Liver (tissue), 9 donors: ENCODE measurements around the gene NTN3. TPM values are rescaled to one million over a fixed set of nuclear protein-coding genes. Genes with fewer than 3 reads are reported as not detected.

ENCODE experiments used
- DNase-seq: peaks from one replicate; pipeline ENCODE4 v3.0.0-alpha.2; 2017; ENCODE audit warnings: low spot score
- H3K27ac ChIP-seq, 2 donors: one replicate each; pipeline ENCODE4 v1.7.0; 2013; ENCODE audit warnings: inconsistent platforms in 2 of 2, low read length in 2 of 2, control low read depth in 1 of 2, low read depth in 1 of 2, mild to moderate bottlenecking in 1 of 2
- H3K27me3 ChIP-seq, 4 donors: one replicate each; pipeline versions ENCODE4 v1.6.1 to v1.7.0; 2013; ENCODE audit warnings: low read length in 3 of 4, inconsistent platforms in 1 of 4, mild to moderate bottlenecking in 1 of 4, moderate library complexity in 1 of 4; ENCODE audit not compliant: control insufficient read depth in 4 of 4, insufficient read depth in 4 of 4
- H3K36me3 ChIP-seq, 4 donors: one replicate each; pipeline versions ENCODE4 v1.6.1 to v1.7.0; 2013; ENCODE audit warnings: low read length in 3 of 4, mild to moderate bottlenecking in 3 of 4, low read depth in 1 of 4, moderate library complexity in 1 of 4; ENCODE audit not compliant: control insufficient read depth in 4 of 4, insufficient read depth in 3 of 4
- H3K4me1 ChIP-seq, 4 donors: one replicate each; pipeline versions ENCODE4 v1.6.1 to v1.7.0; 2013; ENCODE audit warnings: low read length in 3 of 4, mild to moderate bottlenecking in 3 of 4, moderate library complexity in 1 of 4; ENCODE audit not compliant: control insufficient read depth in 4 of 4, insufficient read depth in 4 of 4
- H3K4me3 ChIP-seq, 3 donors: one replicate each; pipeline versions ENCODE4 v1.6.1 to v1.7.0; 2013; ENCODE audit warnings: low read length in 3 of 3, control low read depth in 1 of 3, low read depth in 1 of 3, mild to moderate bottlenecking in 1 of 3
- H3K9ac ChIP-seq, 2 donors: one replicate each; pipeline ENCODE4 v1.7.0; 2013; ENCODE audit warnings: low read length in 2 of 2, mild to moderate bottlenecking in 2 of 2, moderate library complexity in 2 of 2, control low read depth in 1 of 2, low read depth in 1 of 2
- H3K9me3 ChIP-seq, 4 donors: one replicate each; pipeline versions ENCODE4 v1.6.1 to v1.7.0; 2013; ENCODE audit warnings: low read length in 3 of 4; ENCODE audit not compliant: control insufficient read depth in 4 of 4
- ATF3 ChIP-seq: IDR thresholded peaks from 2 replicates; pipeline ENCODE4 v1.6.1; 2016; ENCODE audit warnings: antibody characterized with exemption
- CTCF ChIP-seq: fragments of 150-350 bp; IDR thresholded peaks from 2 replicates; pipeline ENCODE4 v1.5.1; 2017; ENCODE audit warnings: improper control_type of control experiment, low read depth, low read length; ENCODE audit not compliant: missing input control
- FOXA1 ChIP-seq: IDR thresholded peaks from 2 replicates; pipeline ENCODE4 v1.6.1; 2016; ENCODE audit warnings: antibody characterized with exemption
- HNF4A ChIP-seq, 2 donors: conservative IDR thresholded peaks; 2 replicates each; pipeline ENCODE4 v1.6.1; 2016; ENCODE audit warnings: antibody characterized with exemption in 2 of 2, mild to moderate bottlenecking in 2 of 2
- HNF4G ChIP-seq: IDR thresholded peaks from 2 replicates; pipeline ENCODE4 v1.6.1; 2016; ENCODE audit warnings: antibody characterized with exemption
- JUND ChIP-seq, 2 donors: IDR thresholded peaks; 2 replicates each; pipeline ENCODE4 v1.6.1; 2016; ENCODE audit warnings: antibody characterized with exemption in 2 of 2
- MAX ChIP-seq: IDR thresholded peaks from 2 replicates; pipeline ENCODE4 v1.6.1; 2016; ENCODE audit warnings: antibody characterized with exemption
- NR2F2 ChIP-seq: IDR thresholded peaks from 2 replicates; pipeline ENCODE4 v1.6.1; 2016; ENCODE audit warnings: antibody characterized with exemption
- SP1 ChIP-seq: IDR thresholded peaks from 2 replicates; pipeline ENCODE4 v1.6.1; 2018; ENCODE audit warnings: antibody characterized with exemption, mild to moderate bottlenecking
- TAF1 ChIP-seq: conservative IDR thresholded peaks from 2 replicates; pipeline ENCODE4 v1.6.1; 2016; ENCODE audit warnings: antibody characterized with exemption, mild to moderate bottlenecking
- YY1 ChIP-seq: IDR thresholded peaks from 2 replicates; pipeline ENCODE4 v1.6.1; 2016; ENCODE audit warnings: antibody characterized with exemption, mild to moderate bottlenecking
- WGBS: extraction: QIAGEN DNeasy Blood & Tissue Kit; methylation state at CpG from one replicate; pipeline ENCODE4 v1.1.7; 2013; 5-methylcytosine and 5-hydroxymethylcytosine counted together
- polyA plus RNA-seq, 2 donors: library from polyadenylated mRNA; stranded (reverse) in 1 of 2; unstranded in 1 of 2; fragments of 200-250 nt in 1 of 2; fragments of >200 nt in 1 of 2; fragmentation: Nextera tagmentation in 1 of 2; extraction: Ambion mirVana in 1 of 2; gene quantifications; one replicate each; pipeline versions ENCODE4 v1.2.1 to v1.2.3, GENCODE V29; 2013 to 2015
- total RNA-seq, 2 donors: library from RNA; depleted of rRNA; stranded (reverse); fragments of >200 nt; gene quantifications; one replicate each; pipeline ENCODE4 v1.2.3, GENCODE V29; 2014
- TF ChIP-seq, protein P1 (sequence below): IDR thresholded peaks from 2 replicates; pipeline ENCODE4 v1.6.1; 2016; ENCODE audit warnings: antibody characterized with exemption, mild to moderate bottlenecking
- TF ChIP-seq, protein P2 (sequence below): IDR thresholded peaks from 2 replicates; pipeline ENCODE4 v1.6.1; 2016; ENCODE audit warnings: antibody characterized with exemption
- donor health status: healthy.
- donor health status: healthy.
- donor health status: healthy.
- donor health status: healthy.
- donor health status: healthy.

NTN3 gene
- total and polyA plus RNA-seq, 4 donors: 0.19 to 2.3 (median 0.28) TPM; not detected in 1

- no peak overlapping the region for H3K27ac ChIP-seq
These were observed 1.5 kb upstream of the NTN3 start for GRCh38 chr16:2469399-2470233.

GRCh38 chr16:2470234-2470601 lies 879 bp upstream of the NTN3 start:
- Histone ChIP-seq H3K27me3 (no peaks in the 10 kb centered on the region), H3K4me3 (no peak overlapping the region), H3K36me3 (no peaks in the 10 kb centered on the region), H3K9ac (no peak overlapping the region), H3K27ac (no peak overlapping the region), H3K4me1 (peaks cover 41 to 69% (median 50%) of the 10 kb centered on the region in 4 donors), H3K9me3 (no peaks in the 10 kb centered on the region)
- TF ChIP-seq FOXA1 (no peak), HNF4A (conservative IDR thresholded peaks at IDR 0.05) (no peak), YY1 (no peak), TAF1 (no peak), SP1 (no peak), HNF4G (no peak), MAX (no peak), JUND (IDR thresholded peaks at IDR 0.05) (no peak)
- DNase-seq: no peak
- 87% methylated on average over 7 of the region's 7 CpGs for WGBS

More at GRCh38 chr16:2469399-2470233, 1.5 kb upstream of the NTN3 start:
- H3K4me3 ChIP-seq: no peak overlapping the region
- WGBS: 57% methylated on average over 16 of the region's 16 CpGs
- H3K27me3 ChIP-seq: no peaks in the 10 kb centered on the region
- TF ChIP-seq SP1 (no peak), TAF1 (no peak), ATF3 (no peak), NR2F2 (no peak), HNF4G (no peak)
- TF ChIP-seq, protein P1, sequence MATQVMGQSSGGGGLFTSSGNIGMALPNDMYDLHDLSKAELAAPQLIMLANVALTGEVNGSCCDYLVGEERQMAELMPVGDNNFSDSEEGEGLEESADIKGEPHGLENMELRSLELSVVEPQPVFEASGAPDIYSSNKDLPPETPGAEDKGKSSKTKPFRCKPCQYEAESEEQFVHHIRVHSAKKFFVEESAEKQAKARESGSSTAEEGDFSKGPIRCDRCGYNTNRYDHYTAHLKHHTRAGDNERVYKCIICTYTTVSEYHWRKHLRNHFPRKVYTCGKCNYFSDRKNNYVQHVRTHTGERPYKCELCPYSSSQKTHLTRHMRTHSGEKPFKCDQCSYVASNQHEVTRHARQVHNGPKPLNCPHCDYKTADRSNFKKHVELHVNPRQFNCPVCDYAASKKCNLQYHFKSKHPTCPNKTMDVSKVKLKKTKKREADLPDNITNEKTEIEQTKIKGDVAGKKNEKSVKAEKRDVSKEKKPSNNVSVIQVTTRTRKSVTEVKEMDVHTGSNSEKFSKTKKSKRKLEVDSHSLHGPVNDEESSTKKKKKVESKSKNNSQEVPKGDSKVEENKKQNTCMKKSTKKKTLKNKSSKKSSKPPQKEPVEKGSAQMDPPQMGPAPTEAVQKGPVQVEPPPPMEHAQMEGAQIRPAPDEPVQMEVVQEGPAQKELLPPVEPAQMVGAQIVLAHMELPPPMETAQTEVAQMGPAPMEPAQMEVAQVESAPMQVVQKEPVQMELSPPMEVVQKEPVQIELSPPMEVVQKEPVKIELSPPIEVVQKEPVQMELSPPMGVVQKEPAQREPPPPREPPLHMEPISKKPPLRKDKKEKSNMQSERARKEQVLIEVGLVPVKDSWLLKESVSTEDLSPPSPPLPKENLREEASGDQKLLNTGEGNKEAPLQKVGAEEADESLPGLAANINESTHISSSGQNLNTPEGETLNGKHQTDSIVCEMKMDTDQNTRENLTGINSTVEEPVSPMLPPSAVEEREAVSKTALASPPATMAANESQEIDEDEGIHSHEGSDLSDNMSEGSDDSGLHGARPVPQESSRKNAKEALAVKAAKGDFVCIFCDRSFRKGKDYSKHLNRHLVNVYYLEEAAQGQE: no peak
- H3K36me3 ChIP-seq: no peaks in the 10 kb centered on the region
- H3K4me1 ChIP-seq: peaks cover 41 to 69% (median 49%) of the 10 kb centered on the region in 4 donors
- no peak for DNase-seq
- H3K9ac ChIP-seq: no peak overlapping the region
- H3K9me3 ChIP-seq: no peaks in the 10 kb centered on the region

- WGBS: 65% methylated on average over 9 of the region's 9 CpGs
- no peak overlapping the region for H3K4me3 ChIP-seq
- H3K9me3 ChIP-seq: no peaks in the 10 kb centered on the region
- H3K27me3 ChIP-seq: no peaks in the 10 kb centered on the region
- H3K9ac ChIP-seq: no peak overlapping the region
- no peak for DNase-seq
- peaks cover 42 to 70% (median 52%) of the 10 kb centered on the region in 4 donors for H3K4me1 ChIP-seq
- H3K36me3 ChIP-seq: no peaks in the 10 kb centered on the region
- no peak overlapping the region for H3K27ac ChIP-seq
- no peak for TF ChIP-seq FOXA1
- no peak for TF ChIP-seq JUND (IDR thresholded peaks at IDR 0.05)
- no peak for TF ChIP-seq HNF4G
- TF ChIP-seq HNF4A (conservative IDR thresholded peaks at IDR 0.05): no peak
- no peak for TF ChIP-seq ATF3
- TF ChIP-seq, protein P1: no peak
- no peak for TF ChIP-seq CTCF
- TF ChIP-seq, protein P2, sequence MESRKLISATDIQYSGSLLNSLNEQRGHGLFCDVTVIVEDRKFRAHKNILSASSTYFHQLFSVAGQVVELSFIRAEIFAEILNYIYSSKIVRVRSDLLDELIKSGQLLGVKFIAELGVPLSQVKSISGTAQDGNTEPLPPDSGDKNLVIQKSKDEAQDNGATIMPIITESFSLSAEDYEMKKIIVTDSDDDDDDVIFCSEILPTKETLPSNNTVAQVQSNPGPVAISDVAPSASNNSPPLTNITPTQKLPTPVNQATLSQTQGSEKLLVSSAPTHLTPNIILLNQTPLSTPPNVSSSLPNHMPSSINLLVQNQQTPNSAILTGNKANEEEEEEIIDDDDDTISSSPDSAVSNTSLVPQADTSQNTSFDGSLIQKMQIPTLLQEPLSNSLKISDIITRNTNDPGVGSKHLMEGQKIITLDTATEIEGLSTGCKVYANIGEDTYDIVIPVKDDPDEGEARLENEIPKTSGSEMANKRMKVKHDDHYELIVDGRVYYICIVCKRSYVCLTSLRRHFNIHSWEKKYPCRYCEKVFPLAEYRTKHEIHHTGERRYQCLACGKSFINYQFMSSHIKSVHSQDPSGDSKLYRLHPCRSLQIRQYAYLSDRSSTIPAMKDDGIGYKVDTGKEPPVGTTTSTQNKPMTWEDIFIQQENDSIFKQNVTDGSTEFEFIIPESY: no peak
- TF ChIP-seq TAF1: no peak
- no peak for TF ChIP-seq NR2F2
These were observed 488 bp upstream of the NTN3 start for GRCh38 chr16:2470603-2471015.
